ENCODE measurements around the gene SFXN5.

DNA sequence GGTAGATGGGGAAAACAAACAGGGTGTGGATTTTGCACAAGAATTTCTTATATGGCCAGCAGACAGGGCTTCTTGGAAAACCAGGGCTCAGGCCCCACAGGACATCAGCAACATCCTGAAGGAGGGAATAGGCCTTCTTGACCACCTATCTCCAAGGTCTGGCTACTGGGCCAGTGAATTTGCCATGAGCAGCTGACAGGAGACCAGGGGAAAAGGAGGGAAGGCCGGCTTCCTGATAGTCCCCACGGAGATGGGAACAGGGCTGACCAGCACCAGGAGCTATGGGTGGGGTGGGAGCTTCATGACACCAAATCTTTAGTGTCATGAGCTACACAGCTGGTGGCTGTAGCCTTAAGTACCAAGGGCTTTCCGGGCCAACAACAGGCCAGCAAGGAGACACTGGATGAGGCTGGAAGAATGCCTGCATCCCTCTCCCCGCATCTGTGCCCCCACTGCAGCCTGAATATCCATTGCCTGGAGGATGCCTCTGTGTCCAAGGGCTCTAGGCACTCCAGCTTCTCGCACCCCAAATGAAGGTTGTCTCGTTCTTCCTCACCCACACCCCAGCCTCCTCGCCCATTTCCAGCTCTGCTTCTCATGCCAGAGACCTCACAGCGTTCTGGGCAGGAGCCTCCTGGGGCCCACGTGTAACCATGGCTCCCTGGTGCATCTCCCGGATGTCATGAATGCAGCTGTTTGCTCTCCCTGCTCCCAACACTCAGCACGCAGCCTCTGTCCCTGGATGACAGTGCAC is 79.4 kb downstream of the SFXN5 start:
- TF ChIP-seq, protein P1, sequence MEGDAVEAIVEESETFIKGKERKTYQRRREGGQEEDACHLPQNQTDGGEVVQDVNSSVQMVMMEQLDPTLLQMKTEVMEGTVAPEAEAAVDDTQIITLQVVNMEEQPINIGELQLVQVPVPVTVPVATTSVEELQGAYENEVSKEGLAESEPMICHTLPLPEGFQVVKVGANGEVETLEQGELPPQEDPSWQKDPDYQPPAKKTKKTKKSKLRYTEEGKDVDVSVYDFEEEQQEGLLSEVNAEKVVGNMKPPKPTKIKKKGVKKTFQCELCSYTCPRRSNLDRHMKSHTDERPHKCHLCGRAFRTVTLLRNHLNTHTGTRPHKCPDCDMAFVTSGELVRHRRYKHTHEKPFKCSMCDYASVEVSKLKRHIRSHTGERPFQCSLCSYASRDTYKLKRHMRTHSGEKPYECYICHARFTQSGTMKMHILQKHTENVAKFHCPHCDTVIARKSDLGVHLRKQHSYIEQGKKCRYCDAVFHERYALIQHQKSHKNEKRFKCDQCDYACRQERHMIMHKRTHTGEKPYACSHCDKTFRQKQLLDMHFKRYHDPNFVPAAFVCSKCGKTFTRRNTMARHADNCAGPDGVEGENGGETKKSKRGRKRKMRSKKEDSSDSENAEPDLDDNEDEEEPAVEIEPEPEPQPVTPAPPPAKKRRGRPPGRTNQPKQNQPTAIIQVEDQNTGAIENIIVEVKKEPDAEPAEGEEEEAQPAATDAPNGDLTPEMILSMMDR (IDR thresholded peaks at IDR 0.05) = no peak
- TF ChIP-seq POLR2A (IDR thresholded peaks at IDR 0.05) = no peak

All from heart left ventricle (tissue), 13 donors.